ENCODE results near the gene OBI1. TPM values are rescaled to one million over a fixed set of nuclear protein-coding genes. Genes with fewer than 3 reads are reported as not detected.

Gene OBI1
- total and polyA plus RNA-seq, 2 donors (not counting 3 experiments of a cell fraction or from before 2014, with no cell fraction given), result 5.0 to 16.1 TPM

- CTCF ChIA-PET, result interaction anchor here (1.4 kb wide), 1 partner anchor 451 kb away, joined by 5 read pairs; no protein-coding TSS in a partner anchor
Measured at GRCh38 chr13:78589206-78589605, 69.7 kb downstream of the OBI1 start.

More at GRCh38 chr13:78589206-78589605, 69.7 kb downstream of the OBI1 start:
- intact Hi-C loops (cut with micrococcal nuclease) (no loop called here), dilution Hi-C loops (cut with MboI; ENCODE audit: extremely low pct_ligation_motif_present, low sequenced_read_pairs) (no loop called here)
- H3K9me3 ChIP-seq (replicated peaks; ENCODE audit: control insufficient read depth, insufficient read depth, low read length), result no peaks in the 10 kb centered on the region
- no peaks in the 10 kb centered on the region for H3K4me1 ChIP-seq (ENCODE audit: control insufficient read depth, extremely low read depth, insufficient read depth, low read length)
- no TSS peak for BruUV-seq (replicated peaks)
- no peak overlapping the region for H3K27ac ChIP-seq (ENCODE audit: insufficient read depth, low read depth, low read length)
- no peak for TF ChIP-seq POLR2AphosphoS5 (IDR thresholded peaks at IDR 0.05; ENCODE audit: insufficient read depth, low read depth, low read length)
- TF ChIP-seq CTCF (IDR thresholded peaks at IDR 0.05; ENCODE audit: extremely low read depth in 1 of 2, insufficient read depth in 1 of 2, low read depth in 1 of 2, low read length in 2 of 2), result no peak
- no peak for TF ChIP-seq GATA2 (IDR thresholded peaks at IDR 0.05; ENCODE audit: insufficient read depth, insufficient read length, low read depth, low read length)
- no peak for TF ChIP-seq MAX (IDR thresholded peaks at IDR 0.05; ENCODE audit: insufficient read depth, insufficient read length)
- TF ChIP-seq FOS (IDR thresholded peaks at IDR 0.05; ENCODE audit: borderline replicate concordance, insufficient read depth, low read length), result no peak
- no peaks in the 10 kb centered on the region for H4K20me1 ChIP-seq (replicated peaks; ENCODE audit: control insufficient read depth, extremely low read depth, insufficient read depth, low read length)
- DNase-seq (ENCODE audit: low read depth, low spot score) (no peak), FAIRE-seq (no peak)
- POLR2A ChIA-PET, result no interaction called here
- no peak overlapping the region for H3K4me2 ChIP-seq (ENCODE audit: insufficient read depth, low read length)
- no peaks in the 10 kb centered on the region for H3K9me1 ChIP-seq (replicated peaks; ENCODE audit: control insufficient read depth, extremely low read depth, insufficient read depth, low read length)
- H3K4me3 ChIP-seq (replicated peaks in 1 of 3; ENCODE audit: insufficient read depth in 1 of 3, low read depth in 1 of 3, low read length in 3 of 3), result no peak overlapping the region
- no peaks in the 10 kb centered on the region for H3K79me2 ChIP-seq (ENCODE audit: control insufficient read depth, insufficient read depth, low read length)
- no peaks in the 10 kb centered on the region for H3K36me3 ChIP-seq (ENCODE audit: control insufficient read depth in 2 of 2, extremely low read depth in 1 of 2, insufficient read depth in 2 of 2, low read length in 2 of 2)
- H3K9ac ChIP-seq (replicated peaks; ENCODE audit: extremely low read depth, insufficient read depth, low read length), result no peak overlapping the region
- H3K27me3 ChIP-seq (ENCODE audit: control insufficient read depth in 2 of 2, insufficient read depth in 2 of 2, low read length in 2 of 2), result peaks cover 33 to 80% of the 10 kb centered on the region in 2 experiments
- H2AFZ ChIP-seq (ENCODE audit: low read depth, low read length), result no peak overlapping the region
